Astrocyte of the spinal cord (primary cell): ENCODE data around the gene APBB2.
"Not testable (repeated sequence)": the region's sequence is repeated elsewhere in the genome, so short reads cannot be mapped to it uniquely, and the experiment has no call there.

Experiments
- DNase-seq: peaks from one replicate; pipeline ENCODE4 v3.0.0; 2011; ENCODE audit warnings: low read depth, low spot score
- H3K4me3 ChIP-seq: 2 replicates; pipeline ENCODE4 v1.5.1; 2011; ENCODE audit warnings: low read depth, mild to moderate bottlenecking, low read length, moderate library complexity
- CTCF ChIP-seq: IDR thresholded peaks from 2 replicates; pipeline ENCODE4 v1.5.1; 2012; ENCODE audit warnings: low read depth, mild to moderate bottlenecking, low read length, inconsistent platforms
- in situ Hi-C: cut with HindIII; loops from 2 replicates; pipeline ENCODE4 v1.10.0; 2017; ENCODE audit warnings: low sequenced_read_pairs

The APBB2 gene

GRCh38 chr4:40828661-40829060 is 385.7 kb downstream of the APBB2 start:
- no peak for DNase-seq
- no peak for TF ChIP-seq CTCF
- in situ Hi-C loops, result no loop called here
- no peak overlapping the region for H3K4me3 ChIP-seq

- in situ Hi-C loops, result no loop called here
- no peak for TF ChIP-seq CTCF
- H3K4me3 ChIP-seq, result no peak overlapping the region
- DNase-seq, result no peak
Measured at GRCh38 chr4:40827758-40828157, 386.6 kb downstream of the APBB2 start.

GRCh38 chr4:40826821-40827220 is 387.5 kb downstream of the APBB2 start:
- DNase-seq, result no peak
- no peak for TF ChIP-seq CTCF
- in situ Hi-C loops, result no loop called here
- no peak overlapping the region for H3K4me3 ChIP-seq

GRCh38 chr4:40825014-40825838 is 389.1 kb downstream of the APBB2 start:
- in situ Hi-C loops, result no loop called here
- no peak for DNase-seq
- H3K4me3 ChIP-seq, result no peak overlapping the region
- no peak for TF ChIP-seq CTCF

- DNase-seq, result no peak
- no peak overlapping the region for H3K4me3 ChIP-seq
- TF ChIP-seq CTCF, result no peak
- in situ Hi-C loops, result no loop called here
Measured at GRCh38 chr4:40822420-40823166, 391.7 kb downstream of the APBB2 start.

- no peak overlapping the region for H3K4me3 ChIP-seq
- TF ChIP-seq CTCF, result no peak
- DNase-seq, result no peak
- in situ Hi-C loops, result no loop called here
Measured at GRCh38 chr4:40820101-40820500, 394.2 kb downstream of the APBB2 start.

- DNase-seq, result not testable (repeated sequence)
Measured at GRCh38 chr4:40817157-40817556, 397.2 kb downstream of the APBB2 start.

More at GRCh38 chr4:40817157-40817556, 397.2 kb downstream of the APBB2 start:
- in situ Hi-C loops, H3K4me3 ChIP-seq: not testable (repeated sequence)
